Measurements from ENCODE around the gene RGS12. TPM values are rescaled to one million over a fixed set of nuclear protein-coding genes. Genes with fewer than 3 reads are reported as not detected.

The RGS12 gene
- total RNA-seq, 1 experiment from 2014 or later = 14.4 TPM

- in situ Hi-C loops (cut with HindIII; ENCODE audit: low sequenced_read_pairs) = no loop called here
- no peak for DNase-seq (ENCODE audit: low spot score)
Measured at GRCh38 chr4:3252480-3252828, 40.4 kb upstream of the RGS12 start.

- DNase-seq (ENCODE audit: low spot score) = no peak
- in situ Hi-C loops (cut with HindIII; ENCODE audit: low sequenced_read_pairs) = no loop called here
Measured at GRCh38 chr4:3252831-3253641, 39.8 kb upstream of the RGS12 start.

- in situ Hi-C loops (cut with HindIII; ENCODE audit: low sequenced_read_pairs) = no loop called here
- DNase-seq (ENCODE audit: low spot score) = no peak
Measured at GRCh38 chr4:3253808-3254207, 39.0 kb upstream of the RGS12 start.

- in situ Hi-C loops (cut with HindIII; ENCODE audit: low sequenced_read_pairs) = no loop called here
- DNase-seq (ENCODE audit: low spot score) = no peak
Measured at GRCh38 chr4:3254302-3255131, 38.3 kb upstream of the RGS12 start.

GRCh38 chr4:3255611-3256186 lies 37.1 kb upstream of the RGS12 start:
- in situ Hi-C loops (cut with HindIII; ENCODE audit: low sequenced_read_pairs) = no loop called here
- DNase-seq (ENCODE audit: low spot score) = no peak

GRCh38 chr4:3256230-3257102 lies 36.4 kb upstream of the RGS12 start:
- DNase-seq (ENCODE audit: low spot score) = no peak
- in situ Hi-C loops (cut with HindIII; ENCODE audit: low sequenced_read_pairs) = no loop called here

GRCh38 chr4:3257103-3257555 lies 35.7 kb upstream of the RGS12 start:
- in situ Hi-C loops (cut with HindIII; ENCODE audit: low sequenced_read_pairs) = no loop called here
- DNase-seq (ENCODE audit: low spot score) = peak; percentile 59

GRCh38 chr4:3257556-3258482 lies 35.0 kb upstream of the RGS12 start:
- no peak for DNase-seq (ENCODE audit: low spot score)
- in situ Hi-C loops (cut with HindIII; ENCODE audit: low sequenced_read_pairs) = no loop called here

- DNase-seq (ENCODE audit: low spot score) = no peak
- in situ Hi-C loops (cut with HindIII; ENCODE audit: low sequenced_read_pairs) = no loop called here
Measured at GRCh38 chr4:3261411-3262207, 31.2 kb upstream of the RGS12 start.

- in situ Hi-C loops (cut with HindIII; ENCODE audit: low sequenced_read_pairs) = no loop called here
Measured at GRCh38 chr4:3262208-3263052, 30.4 kb upstream of the RGS12 start.

GRCh38 chr4:3263053-3263875 lies 29.6 kb upstream of the RGS12 start:
- DNase-seq (ENCODE audit: low spot score) = no peak
- in situ Hi-C loops (cut with HindIII; ENCODE audit: low sequenced_read_pairs) = no loop called here

More at GRCh38 chr4:3262208-3263052, 30.4 kb upstream of the RGS12 start:
- DNase-seq (ENCODE audit: low spot score) = no peak

GRCh38 chr4:3263876-3264193 lies 29.0 kb upstream of the RGS12 start:
- in situ Hi-C loops (cut with HindIII; ENCODE audit: low sequenced_read_pairs) = no loop called here
- no peak for DNase-seq (ENCODE audit: low spot score)

- in situ Hi-C loops (cut with HindIII; ENCODE audit: low sequenced_read_pairs) = no loop called here
- no peak for DNase-seq (ENCODE audit: low spot score)
Measured at GRCh38 chr4:3266076-3266475, 26.7 kb upstream of the RGS12 start.

GRCh38 chr4:3267576-3268394 lies 25.0 kb upstream of the RGS12 start:
- in situ Hi-C loops (cut with HindIII; ENCODE audit: low sequenced_read_pairs) = no loop called here
- DNase-seq (ENCODE audit: low spot score) = peak; percentile 78

All from G401 (cell line).